ENCODE measurements around the gene RPL7A. TPM values are rescaled to one million over a fixed set of nuclear protein-coding genes. Genes with fewer than 3 reads are reported as not detected.
A peak's percentile ranks its signal among the peaks of the same experiment; 100 is the strongest.

The RPL7A gene
- total RNA-seq, 1 experiment from 2014 or later, result 1,156 TPM

GRCh38 chr9:133356391-133357091 is 8.5 kb downstream of the RPL7A start, which contains the start of the genes SURF1 and SURF2:
Gene SURF1, minus strand, starts transcription at chr9:133356487. Its CDS starts 34 bp downstream, at chr9:133356453.
Gene SURF2, plus strand, starts transcription at chr9:133356550. Its CDS starts 43 bp downstream, at chr9:133356593.
- no peak within 1 kb of the TSS for H3K27ac ChIP-seq (ENCODE audit: low read length)
- peak within 1 kb of the TSS; percentile 89 for H3K4me3 ChIP-seq (ENCODE audit: low read length)
- H2AFZ ChIP-seq (ENCODE audit: low read length), result peak within 1 kb of the TSS; percentile 61; the same call in 1 of the 2 replicates
- ATAC-seq, result peak; percentile 76
- TF ChIP-seq EZH2 (IDR thresholded peaks at IDR 0.05; ENCODE audit: low read length, unreplicated experiment), result no peak
- no peak for TF ChIP-seq CTCF (conservative IDR thresholded peaks at IDR 0.05; ENCODE audit: low read depth, low read length)
- TF ChIP-seq EZH2phosphoT487 (IDR thresholded peaks at IDR 0.05; ENCODE audit: borderline replicate concordance, low read length), result no peak
- H3K36me3 ChIP-seq (ENCODE audit: low read depth, low read length), result peaks cover 12% of the 10 kb centered on the region
- BruUV-seq (replicated peaks), result no TSS peak
- peak within 1 kb of the TSS; percentile 79 for H3K9ac ChIP-seq (ENCODE audit: low read length)
- intact Hi-C loops (cut with micrococcal nuclease), result loop anchor here (5.0 kb wide), 1 partner anchor 131 kb away; no protein-coding TSS in a partner anchor
- DNase-seq, result peak; percentile 74
- no peaks in the 10 kb centered on the region for H3K9me3 ChIP-seq (ENCODE audit: low read length)
- H3K9me2 ChIP-seq (replicated peaks; ENCODE audit: low read length), result no peaks in the 10 kb centered on the region
- H3K27me3 ChIP-seq (ENCODE audit: low read length), result no peaks in the 10 kb centered on the region
- peak within 1 kb of the TSS; percentile 86 for H3K4me2 ChIP-seq (ENCODE audit: low read length)
- ChIA-PET CTCF (interaction anchor here (0.7 to 1.0 kb wide), 2 partner anchors 69 to 129 kb away, joined by 3 to 8 read pairs; no protein-coding TSS in a partner anchor), POLR2A (ENCODE audit: unreplicated experiment) (interaction anchor here (1.1 kb wide), 1 partner anchor 10 kb away, joined by 4 read pairs; no protein-coding TSS in a partner anchor)
- peaks cover 7% of the 10 kb centered on the region for H3F3A ChIP-seq (ENCODE audit: low read length, unreplicated experiment)
- H3K4me1 ChIP-seq (ENCODE audit: insufficient read depth, low read length), result peaks cover 11% of the 10 kb centered on the region
- H4K20me1 ChIP-seq (ENCODE audit: low read length), result 0 out of 2 replicates have a peak, but pooled peaks cover 4% of the 10 kb centered on the region
- peaks cover 39% of the 10 kb centered on the region for H3K79me2 ChIP-seq (ENCODE audit: low read length)

GRCh38 chr9:133357656-133358055 is 9.6 kb downstream of the RPL7A start:
- Histone ChIP-seq H3K4me3 (ENCODE audit: low read length) (peak overlapping the region; percentile 89), H3F3A (ENCODE audit: low read length, unreplicated experiment) (peaks cover 7% of the 10 kb centered on the region), H3K9me3 (ENCODE audit: low read length) (no peaks in the 10 kb centered on the region), H2AFZ (ENCODE audit: low read length) (no peak overlapping the region), H3K36me3 (ENCODE audit: low read depth, low read length) (peaks cover 3% of the 10 kb centered on the region), H3K9me2 (replicated peaks; ENCODE audit: low read length) (no peaks in the 10 kb centered on the region), H3K79me2 (ENCODE audit: low read length) (peaks cover 39% of the 10 kb centered on the region), H3K27me3 (ENCODE audit: low read length) (no peaks in the 10 kb centered on the region), H3K27ac (ENCODE audit: low read length) (no peak overlapping the region), H4K20me1 (ENCODE audit: low read length) (no peaks in the 10 kb centered on the region), H3K9ac (ENCODE audit: low read length) (no peak overlapping the region; the same call in 1 of the 2 replicates), H3K4me1 (ENCODE audit: insufficient read depth, low read length) (peaks cover 11% of the 10 kb centered on the region), H3K4me2 (ENCODE audit: low read length) (peak overlapping the region; percentile 86)
- no peak for DNase-seq
- TF ChIP-seq EZH2 (IDR thresholded peaks at IDR 0.05; ENCODE audit: low read length, unreplicated experiment) (no peak), EZH2phosphoT487 (IDR thresholded peaks at IDR 0.05; ENCODE audit: borderline replicate concordance, low read length) (no peak), CTCF (conservative IDR thresholded peaks at IDR 0.05; ENCODE audit: low read depth, low read length) (no peak)
- POLR2A ChIA-PET (ENCODE audit: unreplicated experiment), result no interaction called here
- CTCF ChIA-PET, result no interaction called here
- ATAC-seq, result no peak
- intact Hi-C loops (cut with micrococcal nuclease), result loop anchor here (5.0 kb wide), 1 partner anchor 130 kb away; no protein-coding TSS in a partner anchor
- no TSS peak for BruUV-seq (replicated peaks)
